Stimulated activated CD4-positive, alpha-beta T cell treated with anti-CD3 and anti-CD28 coated beads, Interleukin-12 subunit alpha, Interleukin-12 subunit beta, amount 100 ng/mL, for 24 hours (primary cell): Measurements from ENCODE around the gene TTC21B.
"Not testable (repeated sequence)": the region's sequence is repeated elsewhere in the genome, so short reads cannot be mapped to it uniquely, and the experiment has no call there.

Experiments
- DNase-seq, 2 experiments: peaks; one replicate each; pipeline ENCODE4 v3.0.0-alpha.2; 2020; ENCODE audit warnings: low read depth in 2 of 2

The TTC21B gene

GRCh38 chr2:165886487-165887146, 67.0 kb downstream of the TTC21B start:
- DNase-seq: no peak

GRCh38 chr2:165877565-165878550, 75.7 kb downstream of the TTC21B start:
- DNase-seq: no peak

GRCh38 chr2:165876712-165877111, 76.9 kb downstream of the TTC21B start:
- DNase-seq: no peak

GRCh38 chr2:165876269-165876668, 77.3 kb downstream of the TTC21B start:
- DNase-seq: no peak

GRCh38 chr2:165874445-165875039, 79.0 kb downstream of the TTC21B start:
- DNase-seq: no peak

- no peak for DNase-seq
These were observed 81.3 kb downstream of the TTC21B start for GRCh38 chr2:165872101-165872791.

- DNase-seq: no peak
These were observed 82.6 kb downstream of the TTC21B start for GRCh38 chr2:165871025-165871424.

- DNase-seq: no peak
These were observed 83.2 kb downstream of the TTC21B start for GRCh38 chr2:165870346-165870745.

GRCh38 chr2:165868211-165868610, 85.4 kb downstream of the TTC21B start:
- no peak for DNase-seq

GRCh38 chr2:165864296-165864695, 89.3 kb downstream of the TTC21B start:
- DNase-seq: no peak

- no peak for DNase-seq
These were observed 89.7 kb downstream of the TTC21B start for GRCh38 chr2:165863810-165864261.

GRCh38 chr2:165861083-165861482, 92.5 kb downstream of the TTC21B start:
- not testable (repeated sequence) for DNase-seq

GRCh38 chr2:165859723-165860122, 93.9 kb downstream of the TTC21B start:
- not testable (repeated sequence) for DNase-seq

GRCh38 chr2:165857876-165858275, 95.7 kb downstream of the TTC21B start:
- no peak for DNase-seq

GRCh38 chr2:165852394-165852793, 101.2 kb downstream of the TTC21B start:
- no peak for DNase-seq

GRCh38 chr2:165847001-165847400, 106.6 kb downstream of the TTC21B start:
- DNase-seq: no peak

- DNase-seq: no peak
These were observed 107.5 kb downstream of the TTC21B start for GRCh38 chr2:165846056-165846455.

- no peak for DNase-seq
These were observed 109.4 kb downstream of the TTC21B start for GRCh38 chr2:165844216-165844615.

- DNase-seq: no peak
These were observed 110.2 kb downstream of the TTC21B start for GRCh38 chr2:165843351-165843750.

- no peak for DNase-seq
These were observed 113.1 kb downstream of the TTC21B start for GRCh38 chr2:165840333-165840958.

GRCh38 chr2:165839610-165840009, 114.0 kb downstream of the TTC21B start:
- DNase-seq: no peak
